ENCODE data around the gene KRTAP19-8. TPM values are rescaled to one million over a fixed set of nuclear protein-coding genes. Genes with fewer than 3 reads are reported as not detected.

The KRTAP19-8 gene
- total RNA-seq, 2 donors from 2014 or later, result not detected

Other genes starting within 250 kb of the KRTAP19-8 start
- gene KRTAP8-1, start 225.2 kb downstream of the KRTAP19-8 start, total RNA-seq, result not detected
- not detected for gene KRTAP7-1, start 208.7 kb downstream of the KRTAP19-8 start, total RNA-seq
- not detected for gene KRTAP11-1, start 156.9 kb downstream of the KRTAP19-8 start, total RNA-seq